K562 (cell line): ENCODE data around the gene CNTRL. TPM values are rescaled to one million over a fixed set of nuclear protein-coding genes. Genes with fewer than 3 reads are reported as not detected.

Experiments used
- ARNT ChIP-seq, 2 experiments: fragments of 450-650 bp; IDR thresholded peaks; 2 replicates each; pipeline ENCODE4 v1.6.1; 2016; ENCODE audit warnings: mild to moderate bottlenecking in 1 of 2
- DMBX1 ChIP-seq: fragments of 250-450 bp; sonication (Bioruptor Pico); IDR thresholded peaks from 2 replicates; pipeline ENCODE4 v1.8.0; 2022; ENCODE audit warnings: inconsistent platforms, mild to moderate bottlenecking, moderate library complexity, borderline replicate concordance
- ILK ChIP-seq: fragments of 450-650 bp; IDR thresholded peaks from 2 replicates; pipeline ENCODE4 v1.6.1; 2016; ENCODE audit warnings: missing genetic modification characterization, low read depth, mild to moderate bottlenecking, missing compliant biosample characterization, moderate library complexity, borderline replicate concordance
- NFIC ChIP-seq: fragments of 450-650 bp; IDR thresholded peaks from 2 replicates; pipeline ENCODE4 v1.6.1; 2017; ENCODE audit warnings: mild to moderate bottlenecking, inconsistent platforms
- NR3C1 ChIP-seq: sonication (generic); formaldehyde crosslinking; IDR thresholded peaks from 2 replicates; pipeline ENCODE4 v1.8.1; 2022; ENCODE audit warnings: missing genetic modification reagents
- RAD21 ChIP-seq, 2 experiments: fragments of 250-450 bp in 1 of 2; fragments of 450-650 bp in 1 of 2; sonication (Bioruptor Pico) in 1 of 2; formaldehyde crosslinking in 1 of 2; IDR thresholded peaks in 1 of 2; conservative IDR thresholded peaks in 1 of 2; 2 replicates each; pipeline versions ENCODE4 v1.4.0 to v1.8.0; 2020 to 2022; ENCODE audit warnings: mild to moderate bottlenecking in 2 of 2, moderate library complexity in 1 of 2
- SMAD4 ChIP-seq: fragments of 250-450 bp; sonication (Bioruptor Pico); conservative IDR thresholded peaks from 2 replicates; pipeline ENCODE4 v1.8.0; 2021; ENCODE audit warnings: inconsistent platforms, mild to moderate bottlenecking, moderate library complexity
- TCF7L2 ChIP-seq: fragments of 150-350 bp; IDR thresholded peaks from 2 replicates; pipeline ENCODE4 v1.6.1; 2016; ENCODE audit warnings: low read depth, mild to moderate bottlenecking, low read length, moderate library complexity
- ZNF347 ChIP-seq: fragments of 450-650 bp; formaldehyde crosslinking; IDR thresholded peaks from 2 replicates; pipeline ENCODE4 v1.4.0; 2020; ENCODE audit warnings: low read depth, mild to moderate bottlenecking, moderate library complexity
- polyA plus RNA-seq, 8 experiments: library from polyadenylated mRNA; depleted of rRNA in 4 of 8; stranded (reverse) in 5 of 8; unstranded in 3 of 8; fragments of >200 nt; fragmentation: Nextera tagmentation in 2 of 8; fragmentation: Illumina TruSeq in 1 of 8; extraction: Ambion mirVana in 2 of 8; extraction: Trizol in 1 of 8; gene quantifications; 2 replicates each; pipeline versions ENCODE4 v1.2.1 to v1.2.3, GENCODE V29; 2011 to 2014; ENCODE audit warnings: inconsistent platforms in 1 of 8, missing spikeins in 1 of 8
- total RNA-seq, 7 experiments: library from RNA; depleted of rRNA in 6 of 7; stranded (reverse); fragments of >200 nt in 6 of 7; fragmentation: Illumina TruSeq in 2 of 7; extraction: Trizol in 2 of 7; gene quantifications; 2 replicates each; pipeline versions ENCODE4 v1.2.1 to v1.2.3, GENCODE V29; 2011 to 2021; ENCODE audit warnings: low replicate concordance in 1 of 7
- TF ChIP-seq, protein P1 (sequence below): fragments of 450-650 bp; conservative IDR thresholded peaks from 2 replicates; pipeline ENCODE4 v1.6.1; 2016; ENCODE audit warnings: missing genetic modification characterization, low read depth, mild to moderate bottlenecking, control low read depth, missing compliant biosample characterization
- TF ChIP-seq, protein P2 (sequence below), 2 experiments: fragments of 450-650 bp; conservative IDR thresholded peaks; 2 replicates each; pipeline ENCODE4 v1.6.1; 2017; ENCODE audit warnings: mild to moderate bottlenecking in 2 of 2, moderate library complexity in 2 of 2
- TF ChIP-seq, protein P3 (sequence below), 2 experiments: fragments of 450-650 bp; formaldehyde crosslinking in 1 of 2; IDR thresholded peaks; 2 replicates each; pipeline versions ENCODE4 v1.4.0 to v1.6.1; 2014 to 2020; ENCODE audit warnings: mild to moderate bottlenecking in 2 of 2, borderline replicate concordance in 1 of 2, low read depth in 1 of 2
- TF ChIP-seq, protein P4 (sequence below): fragments of 250-450 bp; sonication (Bioruptor Pico); IDR thresholded peaks from 2 replicates; pipeline ENCODE4 v1.8.0; 2021; ENCODE audit warnings: mild to moderate bottlenecking, moderate library complexity

CNTRL gene
- total and polyA plus RNA-seq, 9 of the 15 experiments (the other 6 are each of a cell fraction or from before 2014, with no cell fraction given) = 9.2 to 28.9 (median 20.5) TPM

GRCh38 chr9:121222524-121223171, 147.9 kb downstream of the CNTRL start (continued):
- TF ChIP-seq, protein P1, sequence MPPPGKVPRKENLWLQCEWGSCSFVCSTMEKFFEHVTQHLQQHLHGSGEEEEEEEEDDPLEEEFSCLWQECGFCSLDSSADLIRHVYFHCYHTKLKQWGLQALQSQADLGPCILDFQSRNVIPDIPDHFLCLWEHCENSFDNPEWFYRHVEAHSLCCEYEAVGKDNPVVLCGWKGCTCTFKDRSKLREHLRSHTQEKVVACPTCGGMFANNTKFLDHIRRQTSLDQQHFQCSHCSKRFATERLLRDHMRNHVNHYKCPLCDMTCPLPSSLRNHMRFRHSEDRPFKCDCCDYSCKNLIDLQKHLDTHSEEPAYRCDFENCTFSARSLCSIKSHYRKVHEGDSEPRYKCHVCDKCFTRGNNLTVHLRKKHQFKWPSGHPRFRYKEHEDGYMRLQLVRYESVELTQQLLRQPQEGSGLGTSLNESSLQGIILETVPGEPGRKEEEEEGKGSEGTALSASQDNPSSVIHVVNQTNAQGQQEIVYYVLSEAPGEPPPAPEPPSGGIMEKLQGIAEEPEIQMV = 0 out of 2 replicates have a peak, but pooled peaks have one; percentile 24
- TF ChIP-seq ZNF347 (CRISPR knock-in tag) (no peak), DMBX1 (CRISPR knock-in tag) (peak; percentile 75; the same call in 1 of the 2 replicates), ARNT (IDR thresholded peaks at IDR 0.05) (0 out of 4 replicates have a peak, but pooled peaks of 1 of the 2 experiments have one; percentile 33), NR3C1 (CRISPR knock-in tag) (no peak), SMAD4 (peak; percentile 25; the same call in 1 of the 2 replicates), ILK (tag) (0 out of 2 replicates have a peak, but pooled peaks have one; percentile 32), TCF7L2 (no peak), RAD21 (CRISPR knock-in tag; conservative IDR thresholded peaks at IDR 0.05 in 1 of 2, IDR thresholded peaks at IDR 0.05 in 1 of 2) (peak; percentile 50 to 67), NFIC (peak; percentile 97)
- TF ChIP-seq, protein P2, sequence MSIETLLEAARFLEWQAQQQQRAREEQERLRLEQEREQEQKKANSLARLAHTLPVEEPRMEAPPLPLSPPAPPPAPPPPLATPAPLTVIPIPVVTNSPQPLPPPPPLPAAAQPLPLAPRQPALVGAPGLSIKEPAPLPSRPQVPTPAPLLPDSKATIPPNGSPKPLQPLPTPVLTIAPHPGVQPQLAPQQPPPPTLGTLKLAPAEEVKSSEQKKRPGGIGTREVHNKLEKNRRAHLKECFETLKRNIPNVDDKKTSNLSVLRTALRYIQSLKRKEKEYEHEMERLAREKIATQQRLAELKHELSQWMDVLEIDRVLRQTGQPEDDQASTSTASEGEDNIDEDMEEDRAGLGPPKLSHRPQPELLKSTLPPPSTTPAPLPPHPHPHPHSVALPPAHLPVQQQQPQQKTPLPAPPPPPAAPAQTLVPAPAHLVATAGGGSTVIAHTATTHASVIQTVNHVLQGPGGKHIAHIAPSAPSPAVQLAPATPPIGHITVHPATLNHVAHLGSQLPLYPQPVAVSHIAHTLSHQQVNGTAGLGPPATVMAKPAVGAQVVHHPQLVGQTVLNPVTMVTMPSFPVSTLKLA (conservative IDR thresholded peaks at IDR 0.05) = peak; percentile 35 to 57; a peak in 2 of 4 replicates
- TF ChIP-seq, protein P3, sequence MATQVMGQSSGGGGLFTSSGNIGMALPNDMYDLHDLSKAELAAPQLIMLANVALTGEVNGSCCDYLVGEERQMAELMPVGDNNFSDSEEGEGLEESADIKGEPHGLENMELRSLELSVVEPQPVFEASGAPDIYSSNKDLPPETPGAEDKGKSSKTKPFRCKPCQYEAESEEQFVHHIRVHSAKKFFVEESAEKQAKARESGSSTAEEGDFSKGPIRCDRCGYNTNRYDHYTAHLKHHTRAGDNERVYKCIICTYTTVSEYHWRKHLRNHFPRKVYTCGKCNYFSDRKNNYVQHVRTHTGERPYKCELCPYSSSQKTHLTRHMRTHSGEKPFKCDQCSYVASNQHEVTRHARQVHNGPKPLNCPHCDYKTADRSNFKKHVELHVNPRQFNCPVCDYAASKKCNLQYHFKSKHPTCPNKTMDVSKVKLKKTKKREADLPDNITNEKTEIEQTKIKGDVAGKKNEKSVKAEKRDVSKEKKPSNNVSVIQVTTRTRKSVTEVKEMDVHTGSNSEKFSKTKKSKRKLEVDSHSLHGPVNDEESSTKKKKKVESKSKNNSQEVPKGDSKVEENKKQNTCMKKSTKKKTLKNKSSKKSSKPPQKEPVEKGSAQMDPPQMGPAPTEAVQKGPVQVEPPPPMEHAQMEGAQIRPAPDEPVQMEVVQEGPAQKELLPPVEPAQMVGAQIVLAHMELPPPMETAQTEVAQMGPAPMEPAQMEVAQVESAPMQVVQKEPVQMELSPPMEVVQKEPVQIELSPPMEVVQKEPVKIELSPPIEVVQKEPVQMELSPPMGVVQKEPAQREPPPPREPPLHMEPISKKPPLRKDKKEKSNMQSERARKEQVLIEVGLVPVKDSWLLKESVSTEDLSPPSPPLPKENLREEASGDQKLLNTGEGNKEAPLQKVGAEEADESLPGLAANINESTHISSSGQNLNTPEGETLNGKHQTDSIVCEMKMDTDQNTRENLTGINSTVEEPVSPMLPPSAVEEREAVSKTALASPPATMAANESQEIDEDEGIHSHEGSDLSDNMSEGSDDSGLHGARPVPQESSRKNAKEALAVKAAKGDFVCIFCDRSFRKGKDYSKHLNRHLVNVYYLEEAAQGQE (IDR thresholded peaks at IDR 0.05; ENCODE audit: borderline replicate concordance) = peak; percentile 28; the same call in 1 of the 2 replicates
- TF ChIP-seq, protein P3 (CRISPR knock-in tag; IDR thresholded peaks at IDR 0.05; ENCODE audit: low read depth) = no peak
- TF ChIP-seq, protein P4, sequence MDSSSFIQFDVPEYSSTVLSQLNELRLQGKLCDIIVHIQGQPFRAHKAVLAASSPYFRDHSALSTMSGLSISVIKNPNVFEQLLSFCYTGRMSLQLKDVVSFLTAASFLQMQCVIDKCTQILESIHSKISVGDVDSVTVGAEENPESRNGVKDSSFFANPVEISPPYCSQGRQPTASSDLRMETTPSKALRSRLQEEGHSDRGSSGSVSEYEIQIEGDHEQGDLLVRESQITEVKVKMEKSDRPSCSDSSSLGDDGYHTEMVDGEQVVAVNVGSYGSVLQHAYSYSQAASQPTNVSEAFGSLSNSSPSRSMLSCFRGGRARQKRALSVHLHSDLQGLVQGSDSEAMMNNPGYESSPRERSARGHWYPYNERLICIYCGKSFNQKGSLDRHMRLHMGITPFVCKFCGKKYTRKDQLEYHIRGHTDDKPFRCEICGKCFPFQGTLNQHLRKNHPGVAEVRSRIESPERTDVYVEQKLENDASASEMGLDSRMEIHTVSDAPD (CRISPR knock-in tag) = no peak
